Upper lobe of left lung (tissue), 6 donors: Measurements from ENCODE around the gene ZNF423. TPM values are rescaled to one million over a fixed set of nuclear protein-coding genes. Genes with fewer than 3 reads are reported as not detected.

Source experiments
- ATAC-seq, 2 donors: fragments of 200-7000 bp; cut with Tn5 transposase; one replicate each; pipeline ENCODE4 v1.9.1; 2022; ENCODE audit warnings: mild to moderate bottlenecking in 2 of 2, moderate library complexity in 2 of 2; ENCODE audit not compliant: low FRiP score in 2 of 2
- DNase-seq, 2 donors: peaks; one replicate each; pipeline ENCODE4 v3.0.0-alpha.2; 2019 to 2020
- H3K27ac ChIP-seq, 4 donors: fragments of 200-600 bp; sonication (generic); one replicate each; pipeline ENCODE4 v1.5.1; 2016 to 2019
- H3K27me3 ChIP-seq, 4 donors: fragments of 200-600 bp; sonication (generic); one replicate each; pipeline ENCODE4 v1.5.1; 2017 to 2019
- H3K36me3 ChIP-seq, 4 donors: fragments of 200-600 bp; sonication (generic); one replicate each; pipeline ENCODE4 v1.5.1; 2016 to 2019
- H3K4me1 ChIP-seq, 4 donors: fragments of 200-600 bp; sonication (generic); one replicate each; pipeline ENCODE4 v1.5.1; 2018 to 2019
- H3K4me3 ChIP-seq, 4 donors: fragments of 200-600 bp; sonication (generic); one replicate each; pipeline ENCODE4 v1.5.1; 2017 to 2019; ENCODE audit warnings: mild to moderate bottlenecking in 2 of 4, moderate library complexity in 1 of 4
- H3K9me3 ChIP-seq, 4 donors: fragments of 200-600 bp; sonication (generic); one replicate each; pipeline ENCODE4 v1.5.1; 2018 to 2019
- EP300 ChIP-seq, 4 donors: sonication (generic); formaldehyde crosslinking; IDR thresholded peaks; one replicate each; pipeline ENCODE4 v1.5.1; 2017; ENCODE audit warnings: antibody characterized with exemption in 4 of 4, control low read depth in 2 of 4
- POLR2A ChIP-seq, 4 donors: fragments of 450-650 bp; IDR thresholded peaks; one replicate each; pipeline ENCODE4 v1.5.1; 2016 to 2017; ENCODE audit warnings: antibody characterized with exemption in 4 of 4, mild to moderate bottlenecking in 2 of 4
- POLR2AphosphoS5 ChIP-seq, 2 donors: sonication (generic); formaldehyde crosslinking; IDR thresholded peaks; one replicate each; pipeline ENCODE4 v1.5.1; 2017; ENCODE audit warnings: antibody characterized with exemption in 2 of 2
- WGBS, 2 donors: methylation state at CpG; one replicate each; pipeline ENCODE4 v1.1.5; 2017 to 2018; 5-methylcytosine and 5-hydroxymethylcytosine counted together
- total RNA-seq, 6 donors: library from RNA; depleted of rRNA in 4 of 6; stranded (reverse); fragments of >200 nt in 4 of 6; gene quantifications; one replicate each; pipeline versions ENCODE4 v1.1.0 to v1.2.1, GENCODE V29; 2016 to 2021
- TF ChIP-seq, protein P1 (sequence below), 6 experiments: fragments of 450-650 bp in 4 of 6; fragments of 200-600 bp in 2 of 6; sonication (generic) in 2 of 6; IDR thresholded peaks; one replicate each; pipeline ENCODE4 v1.5.1; 2016 to 2019; ENCODE audit warnings: antibody characterized with exemption in 6 of 6
- donor health status: DM: no; HTN: no; CAD: no; lungs with moderate emphysema.
- donor health status: DM: no; HTN: yes; CAD: no; lungs with severe emphysema.

Gene ZNF423
- total RNA-seq, 6 donors from 2014 or later = 4.1 to 11.4 (median 6.7) TPM

DNA sequence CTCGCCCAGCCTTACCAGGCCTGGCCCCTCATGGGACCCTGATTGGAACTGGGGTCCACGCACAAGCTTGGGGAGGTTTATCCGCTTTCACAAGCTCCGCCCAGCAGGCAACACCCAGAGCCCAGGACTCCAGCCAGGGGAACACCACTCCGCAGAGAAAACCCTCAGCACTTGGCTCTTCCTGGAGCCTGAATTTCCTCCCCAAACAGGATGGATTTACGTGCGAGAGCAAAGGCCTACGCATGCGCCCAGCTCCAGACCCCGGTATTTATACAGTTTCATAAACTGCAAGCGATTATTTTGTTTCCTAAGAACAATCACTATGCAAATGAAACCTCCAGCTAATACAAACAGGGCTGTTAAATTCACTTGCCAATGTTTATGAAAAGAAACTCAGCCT is 22.8 kb downstream of the ZNF423 start:
- H3K27ac ChIP-seq = peak overlapping the region; percentile 74 to 88 (median 84)
- TF ChIP-seq EP300 (IDR thresholded peaks at IDR 0.05) = peak in 1 of 4 donors; percentile 3
- TF ChIP-seq POLR2AphosphoS5 (IDR thresholded peaks at IDR 0.05) = peak in 1 of 2 donors; percentile 51
- TF ChIP-seq, protein P1, sequence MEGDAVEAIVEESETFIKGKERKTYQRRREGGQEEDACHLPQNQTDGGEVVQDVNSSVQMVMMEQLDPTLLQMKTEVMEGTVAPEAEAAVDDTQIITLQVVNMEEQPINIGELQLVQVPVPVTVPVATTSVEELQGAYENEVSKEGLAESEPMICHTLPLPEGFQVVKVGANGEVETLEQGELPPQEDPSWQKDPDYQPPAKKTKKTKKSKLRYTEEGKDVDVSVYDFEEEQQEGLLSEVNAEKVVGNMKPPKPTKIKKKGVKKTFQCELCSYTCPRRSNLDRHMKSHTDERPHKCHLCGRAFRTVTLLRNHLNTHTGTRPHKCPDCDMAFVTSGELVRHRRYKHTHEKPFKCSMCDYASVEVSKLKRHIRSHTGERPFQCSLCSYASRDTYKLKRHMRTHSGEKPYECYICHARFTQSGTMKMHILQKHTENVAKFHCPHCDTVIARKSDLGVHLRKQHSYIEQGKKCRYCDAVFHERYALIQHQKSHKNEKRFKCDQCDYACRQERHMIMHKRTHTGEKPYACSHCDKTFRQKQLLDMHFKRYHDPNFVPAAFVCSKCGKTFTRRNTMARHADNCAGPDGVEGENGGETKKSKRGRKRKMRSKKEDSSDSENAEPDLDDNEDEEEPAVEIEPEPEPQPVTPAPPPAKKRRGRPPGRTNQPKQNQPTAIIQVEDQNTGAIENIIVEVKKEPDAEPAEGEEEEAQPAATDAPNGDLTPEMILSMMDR (IDR thresholded peaks at IDR 0.05) = no peak
- H3K4me1 ChIP-seq = peaks cover 23 to 45% (median 40%) of the 10 kb centered on the region in 4 donors
- 49 to 59% methylated on average over 11 of the region's 11 CpGs for WGBS, 2 donors
- no peaks in the 10 kb centered on the region for H3K36me3 ChIP-seq
- peak in 1 of 2 donors; percentile 39 for DNase-seq
- no peak overlapping the region for H3K4me3 ChIP-seq
- no peaks in the 10 kb centered on the region for H3K9me3 ChIP-seq
- ATAC-seq = peak in 1 of 2 donors; percentile 28
- peaks cover 0 to under 1% (median 0%) of the 10 kb centered on the region in 4 donors for H3K27me3 ChIP-seq

DNA sequence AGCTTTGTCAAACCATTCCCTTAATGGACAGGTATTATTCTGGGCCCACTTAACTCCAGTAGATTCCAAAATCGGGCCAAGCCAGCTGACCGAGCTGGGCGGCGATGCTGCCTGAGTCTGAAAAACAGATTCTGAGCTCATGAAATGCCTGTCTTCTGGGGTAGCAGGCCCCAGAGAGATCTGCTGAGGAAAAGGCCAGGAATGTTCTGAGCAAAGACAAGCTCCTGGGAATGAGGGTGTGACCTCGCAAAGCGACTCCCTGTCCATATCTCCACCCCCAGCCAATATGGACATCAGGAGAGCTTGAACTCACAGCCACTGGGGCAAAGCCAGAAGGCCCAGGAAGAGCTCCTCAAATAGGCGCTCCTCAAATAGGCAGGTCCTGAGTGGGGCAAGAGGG is 23.7 kb downstream of the ZNF423 start:
- Histone ChIP-seq H3K36me3 (no peaks in the 10 kb centered on the region), H3K27me3 (no peaks in the 10 kb centered on the region), H3K4me1 (peaks cover 25 to 46% (median 40%) of the 10 kb centered on the region in 4 donors), H3K27ac (peak overlapping the region; percentile 61 to 88 (median 80)), H3K4me3 (no peak overlapping the region), H3K9me3 (no peaks in the 10 kb centered on the region)
- ATAC-seq (peak in 1 of 2 donors; percentile 23), DNase-seq (no peak)
- TF ChIP-seq POLR2AphosphoS5 (IDR thresholded peaks at IDR 0.05) = no peak
- TF ChIP-seq EP300 (IDR thresholded peaks at IDR 0.05) = no peak
- TF ChIP-seq POLR2A (IDR thresholded peaks at IDR 0.05) = no peak
- TF ChIP-seq, protein P1 (IDR thresholded peaks at IDR 0.05) = no peak
- WGBS, 2 donors = 88 to 90% methylated on average over 7 of the region's 7 CpGs

DNA sequence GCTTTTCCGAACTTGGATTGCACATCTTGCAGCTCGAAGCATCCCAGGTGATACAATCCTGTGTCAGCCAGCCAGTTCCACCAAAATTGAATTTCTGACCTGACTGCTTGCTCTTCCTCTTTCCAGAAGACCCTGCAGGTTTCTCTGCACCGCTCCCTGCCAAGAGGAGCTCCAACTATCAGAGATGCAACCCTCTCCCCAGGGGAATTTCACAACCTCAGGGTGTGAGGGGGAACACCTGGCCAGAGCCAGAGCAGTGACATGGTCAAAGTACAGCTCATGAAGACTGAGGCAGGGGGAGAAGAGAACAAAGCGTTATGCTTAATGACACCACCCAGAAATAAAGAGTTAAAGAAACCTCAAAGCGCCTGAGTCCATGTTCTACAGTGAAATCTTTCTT is 25.0 kb downstream of the ZNF423 start:
- ATAC-seq (no peak), DNase-seq (no peak)
- peaks cover 34 to 44% (median 41%) of the 10 kb centered on the region in 4 donors for H3K4me1 ChIP-seq
- peak overlapping the region in 1 of 4 donors; percentile 16 for H3K27ac ChIP-seq
- WGBS, 2 donors = 96 to 97% methylated on average over 5 of the region's 5 CpGs
- H3K27me3 ChIP-seq = no peaks in the 10 kb centered on the region
- no peaks in the 10 kb centered on the region for H3K9me3 ChIP-seq
- H3K36me3 ChIP-seq = no peaks in the 10 kb centered on the region
- H3K4me3 ChIP-seq = no peak overlapping the region
- TF ChIP-seq, protein P1 (IDR thresholded peaks at IDR 0.05) = no peak
- no peak for TF ChIP-seq POLR2A (IDR thresholded peaks at IDR 0.05)
- no peak for TF ChIP-seq EP300 (IDR thresholded peaks at IDR 0.05)
- TF ChIP-seq POLR2AphosphoS5 (IDR thresholded peaks at IDR 0.05) = no peak

DNA sequence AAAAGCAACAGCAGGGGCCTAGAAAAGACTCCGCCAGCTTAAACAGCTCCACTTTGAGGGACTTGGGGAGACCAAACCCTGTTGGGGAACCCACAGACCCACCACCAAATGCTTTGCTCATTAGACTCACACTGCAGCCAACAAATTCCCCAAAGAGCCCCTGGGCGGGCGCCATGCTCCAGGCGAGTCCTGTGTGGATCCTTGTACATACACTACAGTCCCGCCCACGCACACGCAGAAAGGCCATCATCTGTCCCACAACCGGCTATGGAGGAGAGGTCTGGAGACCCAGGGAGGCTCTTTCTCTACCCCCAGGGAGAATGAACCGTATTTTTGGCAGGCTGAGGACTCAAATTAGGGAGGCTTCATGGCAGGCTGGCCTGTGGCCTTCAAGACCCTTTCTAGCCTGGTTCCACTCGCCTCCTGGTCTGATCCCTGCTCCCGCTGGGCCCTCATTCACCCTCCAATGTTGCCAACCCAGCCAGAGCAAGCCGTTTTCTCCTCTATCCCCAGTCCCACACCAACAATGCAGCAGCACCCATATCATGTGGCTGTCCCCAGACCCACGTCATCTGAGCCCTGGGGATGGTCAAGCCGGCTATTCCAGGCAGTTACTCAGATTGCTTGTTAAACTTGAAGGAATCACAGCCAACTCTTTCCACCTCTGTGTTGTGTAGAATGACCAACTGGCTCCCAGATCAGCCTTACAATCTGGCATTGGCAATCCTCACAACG is 27.2 kb downstream of the ZNF423 start:
- TF ChIP-seq, protein P1 (IDR thresholded peaks at IDR 0.05) = no peak
- TF ChIP-seq POLR2AphosphoS5 (IDR thresholded peaks at IDR 0.05) (no peak), EP300 (IDR thresholded peaks at IDR 0.05) (no peak), POLR2A (IDR thresholded peaks at IDR 0.05) (no peak)
- Histone ChIP-seq H3K4me1 (peaks cover 20 to 35% (median 33%) of the 10 kb centered on the region in 4 donors), H3K4me3 (no peak overlapping the region), H3K36me3 (no peaks in the 10 kb centered on the region), H3K9me3 (no peaks in the 10 kb centered on the region), H3K27ac (peak overlapping the region in 3 of 4 donors; percentile 14 to 75 (median 74)), H3K27me3 (no peaks in the 10 kb centered on the region)
- DNase-seq (no peak), ATAC-seq (no peak)
- 81 to 92% methylated on average over 13 to 15 of the region's 15 CpGs for WGBS, 2 donors
